Peyer's patch (tissue), 4 donors: ENCODE measurements around the gene PUS1.

Source experiments
- POLR2A ChIP-seq, 2 donors: fragments of 450-650 bp; IDR thresholded peaks; one replicate each; pipeline ENCODE4 v1.5.1; 2017; ENCODE audit warnings: antibody characterized with exemption in 2 of 2, mild to moderate bottlenecking in 2 of 2, moderate library complexity in 2 of 2
- TF ChIP-seq, protein P1 (sequence below), 6 experiments: fragments of 450-650 bp in 4 of 6; fragments of 200-600 bp in 2 of 6; sonication (generic) in 1 of 6; IDR thresholded peaks; one replicate each; pipeline ENCODE4 v1.5.1; 2017 to 2019; ENCODE audit warnings: antibody characterized with exemption in 6 of 6, mild to moderate bottlenecking in 3 of 6, moderate library complexity in 1 of 6

DNA sequence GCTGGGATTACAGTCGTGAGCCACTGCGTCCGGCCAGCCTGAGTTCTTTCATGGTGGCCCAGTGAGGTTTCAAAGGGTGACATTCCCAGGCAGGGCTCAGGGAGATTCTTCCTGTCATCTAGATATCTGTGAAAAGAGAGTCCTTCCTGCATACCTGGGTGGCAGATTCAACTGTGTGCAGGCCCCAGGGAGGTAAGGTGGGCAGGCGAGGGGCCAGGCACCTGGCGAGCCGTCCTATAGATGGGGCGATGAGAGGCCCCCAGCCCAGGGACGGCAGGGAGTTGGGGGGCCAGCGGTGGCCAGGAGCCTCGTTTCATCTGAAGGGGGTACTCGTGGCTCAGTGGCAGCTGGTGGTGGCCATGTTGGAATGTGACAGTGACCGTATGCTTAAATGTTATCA is 13.6 kb downstream of the PUS1 start:
- TF ChIP-seq, protein P1, sequence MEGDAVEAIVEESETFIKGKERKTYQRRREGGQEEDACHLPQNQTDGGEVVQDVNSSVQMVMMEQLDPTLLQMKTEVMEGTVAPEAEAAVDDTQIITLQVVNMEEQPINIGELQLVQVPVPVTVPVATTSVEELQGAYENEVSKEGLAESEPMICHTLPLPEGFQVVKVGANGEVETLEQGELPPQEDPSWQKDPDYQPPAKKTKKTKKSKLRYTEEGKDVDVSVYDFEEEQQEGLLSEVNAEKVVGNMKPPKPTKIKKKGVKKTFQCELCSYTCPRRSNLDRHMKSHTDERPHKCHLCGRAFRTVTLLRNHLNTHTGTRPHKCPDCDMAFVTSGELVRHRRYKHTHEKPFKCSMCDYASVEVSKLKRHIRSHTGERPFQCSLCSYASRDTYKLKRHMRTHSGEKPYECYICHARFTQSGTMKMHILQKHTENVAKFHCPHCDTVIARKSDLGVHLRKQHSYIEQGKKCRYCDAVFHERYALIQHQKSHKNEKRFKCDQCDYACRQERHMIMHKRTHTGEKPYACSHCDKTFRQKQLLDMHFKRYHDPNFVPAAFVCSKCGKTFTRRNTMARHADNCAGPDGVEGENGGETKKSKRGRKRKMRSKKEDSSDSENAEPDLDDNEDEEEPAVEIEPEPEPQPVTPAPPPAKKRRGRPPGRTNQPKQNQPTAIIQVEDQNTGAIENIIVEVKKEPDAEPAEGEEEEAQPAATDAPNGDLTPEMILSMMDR (IDR thresholded peaks at IDR 0.05), result no peak
- TF ChIP-seq POLR2A (IDR thresholded peaks at IDR 0.05), result no peak
